DOHH2 (cell line): ENCODE data around the gene SLC37A1.

Experiments used
- H3F3A ChIP-seq: fragments of 200-600 bp; sonication (generic), shearing (Covaris generic); 2 replicates; pipeline ENCODE4 v1.6.0; 2016; ENCODE audit warnings: antibody characterized with exemption, mild to moderate bottlenecking; ENCODE audit not compliant: control insufficient read depth, insufficient read depth
- H3K27ac ChIP-seq: fragments of 200-600 bp; sonication (generic); 2 replicates; pipeline ENCODE4 v1.5.1; 2014; ENCODE audit warnings: low read depth, mild to moderate bottlenecking, low read length, moderate library complexity
- H3K27me3 ChIP-seq: fragments of 200-600 bp; sonication (generic); 2 replicates; pipeline ENCODE4 v1.6.1; 2014; ENCODE audit warnings: mild to moderate bottlenecking, low read length, mixed read lengths; ENCODE audit not compliant: control insufficient read depth
- H3K36me3 ChIP-seq: fragments of 200-600 bp; sonication (generic); 2 replicates; pipeline ENCODE4 v1.6.1; 2014; ENCODE audit warnings: mild to moderate bottlenecking, low read length, moderate library complexity, mixed read lengths; ENCODE audit not compliant: control insufficient read depth
- H3K4me1 ChIP-seq: fragments of 200-600 bp; sonication (generic); 2 replicates; pipeline ENCODE4 v1.6.1; 2014; ENCODE audit warnings: mild to moderate bottlenecking, low read length, mixed read lengths; ENCODE audit not compliant: control insufficient read depth
- H3K4me2 ChIP-seq: fragments of 200-600 bp; sonication (generic); 2 replicates; pipeline ENCODE4 v1.6.0; 2014; ENCODE audit warnings: mild to moderate bottlenecking, low read length, moderate library complexity
- H3K4me3 ChIP-seq: fragments of 200-600 bp; sonication (generic); 2 replicates; pipeline ENCODE4 v1.5.1; 2014; ENCODE audit warnings: mild to moderate bottlenecking, low read length, mixed read lengths
- H3K79me2 ChIP-seq: fragments of 200-600 bp; sonication (generic); 2 replicates; pipeline ENCODE4 v1.6.1; 2014; ENCODE audit warnings: mild to moderate bottlenecking, low read length, mixed read lengths; ENCODE audit not compliant: control insufficient read depth
- H3K9me2 ChIP-seq: fragments of 200-600 bp; sonication (generic); replicated peaks from 2 replicates; pipeline ENCODE4 v1.6.1; 2014; ENCODE audit warnings: mild to moderate bottlenecking, low read length, mixed read lengths; ENCODE audit not compliant: control insufficient read depth
- H3K9me3 ChIP-seq: fragments of 200-600 bp; sonication (generic); 2 replicates; pipeline ENCODE4 v1.6.1; 2014; ENCODE audit warnings: antibody characterized with exemption, low read length, mixed read lengths; ENCODE audit not compliant: control insufficient read depth, insufficient read depth
- H4K20me1 ChIP-seq: fragments of 200-600 bp; sonication (generic); 2 replicates; pipeline ENCODE4 v1.6.0; 2014; ENCODE audit warnings: low read depth, mild to moderate bottlenecking, antibody characterized with exemption, low read length, moderate library complexity; ENCODE audit not compliant: control insufficient read depth, insufficient read depth
- EZH2phosphoT487 ChIP-seq: fragments of 200-600 bp; sonication (generic); IDR thresholded peaks from 2 replicates; pipeline ENCODE4 v1.6.1; 2017; ENCODE audit warnings: borderline replicate concordance, mild to moderate bottlenecking, antibody characterized with exemption, low read length, moderate library complexity, mixed read lengths
- TF ChIP-seq, protein P1 (sequence below): fragments of 200-600 bp; sonication (generic); IDR thresholded peaks from one replicate; pipeline ENCODE4 v1.5.1; 2014; ENCODE audit warnings: antibody characterized with exemption, mild to moderate bottlenecking, low read depth, low read length; ENCODE audit not compliant: poor library complexity, severe bottlenecking

Gene SLC37A1

GRCh38 chr21:42490720-42491119, 22.9 kb upstream of the SLC37A1 start:
- no peaks in the 10 kb centered on the region for H3F3A ChIP-seq
- no peak overlapping the region for H3K4me2 ChIP-seq
- no peak for TF ChIP-seq EZH2phosphoT487
- TF ChIP-seq, protein P1, sequence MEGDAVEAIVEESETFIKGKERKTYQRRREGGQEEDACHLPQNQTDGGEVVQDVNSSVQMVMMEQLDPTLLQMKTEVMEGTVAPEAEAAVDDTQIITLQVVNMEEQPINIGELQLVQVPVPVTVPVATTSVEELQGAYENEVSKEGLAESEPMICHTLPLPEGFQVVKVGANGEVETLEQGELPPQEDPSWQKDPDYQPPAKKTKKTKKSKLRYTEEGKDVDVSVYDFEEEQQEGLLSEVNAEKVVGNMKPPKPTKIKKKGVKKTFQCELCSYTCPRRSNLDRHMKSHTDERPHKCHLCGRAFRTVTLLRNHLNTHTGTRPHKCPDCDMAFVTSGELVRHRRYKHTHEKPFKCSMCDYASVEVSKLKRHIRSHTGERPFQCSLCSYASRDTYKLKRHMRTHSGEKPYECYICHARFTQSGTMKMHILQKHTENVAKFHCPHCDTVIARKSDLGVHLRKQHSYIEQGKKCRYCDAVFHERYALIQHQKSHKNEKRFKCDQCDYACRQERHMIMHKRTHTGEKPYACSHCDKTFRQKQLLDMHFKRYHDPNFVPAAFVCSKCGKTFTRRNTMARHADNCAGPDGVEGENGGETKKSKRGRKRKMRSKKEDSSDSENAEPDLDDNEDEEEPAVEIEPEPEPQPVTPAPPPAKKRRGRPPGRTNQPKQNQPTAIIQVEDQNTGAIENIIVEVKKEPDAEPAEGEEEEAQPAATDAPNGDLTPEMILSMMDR: no peak
- no peaks in the 10 kb centered on the region for H3K36me3 ChIP-seq
- H3K4me1 ChIP-seq: peaks cover 22% of the 10 kb centered on the region
- H3K27me3 ChIP-seq: peaks cover 8% of the 10 kb centered on the region
- H3K9me2 ChIP-seq: no peaks in the 10 kb centered on the region
- H4K20me1 ChIP-seq: no peaks in the 10 kb centered on the region
- H3K4me3 ChIP-seq: no peak overlapping the region
- H3K9me3 ChIP-seq: no peaks in the 10 kb centered on the region
- H3K27ac ChIP-seq: no peak overlapping the region
- no peaks in the 10 kb centered on the region for H3K79me2 ChIP-seq

- TF ChIP-seq, protein P1: no peak
- no peak for TF ChIP-seq EZH2phosphoT487
- H4K20me1 ChIP-seq: no peaks in the 10 kb centered on the region
- H3K4me1 ChIP-seq: peaks cover 25% of the 10 kb centered on the region
- H3K27me3 ChIP-seq: peaks cover 9% of the 10 kb centered on the region
- no peaks in the 10 kb centered on the region for H3K36me3 ChIP-seq
- no peaks in the 10 kb centered on the region for H3K9me2 ChIP-seq
- H3K4me3 ChIP-seq: no peak overlapping the region
- H3F3A ChIP-seq: no peaks in the 10 kb centered on the region
- no peaks in the 10 kb centered on the region for H3K79me2 ChIP-seq
- H3K27ac ChIP-seq: no peak overlapping the region
- H3K9me3 ChIP-seq: no peaks in the 10 kb centered on the region
- no peak overlapping the region for H3K4me2 ChIP-seq
These were observed 22.3 kb upstream of the SLC37A1 start for GRCh38 chr21:42491328-42491727.

GRCh38 chr21:42492201-42492600, 21.5 kb upstream of the SLC37A1 start:
- Histone ChIP-seq H4K20me1 (no peaks in the 10 kb centered on the region), H3K27ac (no peak overlapping the region), H3K27me3 (peaks cover 9% of the 10 kb centered on the region), H3F3A (no peaks in the 10 kb centered on the region), H3K9me3 (no peaks in the 10 kb centered on the region), H3K9me2 (no peaks in the 10 kb centered on the region), H3K79me2 (no peaks in the 10 kb centered on the region), H3K4me3 (no peak overlapping the region), H3K36me3 (no peaks in the 10 kb centered on the region), H3K4me2 (peak overlapping the region; percentile 17; the same call in 1 of the 2 replicates), H3K4me1 (peaks cover 33% of the 10 kb centered on the region)
- TF ChIP-seq EZH2phosphoT487: no peak
- TF ChIP-seq, protein P1: no peak
